Mesenchymal stem cell (in vitro differentiated cells and primary cell): Measurements from ENCODE around the gene TRPC4AP.

Experiments
- DNase-seq: peaks from one replicate; pipeline ENCODE4 v3.0.0-alpha.2; 2013
- H2AFZ ChIP-seq: one replicate; pipeline ENCODE4 v1.6.1; 2013; ENCODE audit warnings: low read depth, mild to moderate bottlenecking, control low read depth, inconsistent platforms, low read length, moderate library complexity
- H2AK5ac ChIP-seq: 2 replicates; pipeline ENCODE4 v1.6.1; 2013; ENCODE audit warnings: low read length, moderate library complexity, mild to moderate bottlenecking, inconsistent platforms; ENCODE audit not compliant: severe bottlenecking
- H2BK120ac ChIP-seq: one replicate; pipeline ENCODE4 v1.6.1; 2013; ENCODE audit warnings: low read depth, mild to moderate bottlenecking, inconsistent platforms, low read length, moderate library complexity
- H2BK12ac ChIP-seq, 2 experiments: one replicate each; pipeline ENCODE4 v1.6.1; 2013; ENCODE audit warnings: inconsistent platforms in 2 of 2, low read length in 2 of 2, mild to moderate bottlenecking in 2 of 2, moderate library complexity in 2 of 2, control low read depth in 1 of 2
- H2BK15ac ChIP-seq: one replicate; pipeline ENCODE4 v1.6.1; 2013; ENCODE audit warnings: mild to moderate bottlenecking, low read depth, inconsistent platforms; ENCODE audit not compliant: poor library complexity, severe bottlenecking
- H2BK5ac ChIP-seq: 2 replicates; pipeline ENCODE4 v1.6.1; 2013; ENCODE audit warnings: low read depth, mild to moderate bottlenecking, low read length, control low read depth, inconsistent platforms; ENCODE audit not compliant: poor library complexity, severe bottlenecking
- H3K14ac ChIP-seq, 2 experiments: one replicate each; pipeline ENCODE4 v1.6.1; 2013; ENCODE audit warnings: inconsistent platforms in 2 of 2, low read length in 2 of 2, control low read depth in 1 of 2, mild to moderate bottlenecking in 1 of 2, moderate library complexity in 1 of 2
- H3K18ac ChIP-seq, 2 experiments: one replicate each; pipeline ENCODE4 v1.6.1; 2013; ENCODE audit warnings: inconsistent platforms in 2 of 2, low read length in 2 of 2, control low read depth in 1 of 2, low read depth in 1 of 2, mild to moderate bottlenecking in 1 of 2
- H3K23ac ChIP-seq, 2 experiments: one replicate each; pipeline ENCODE4 v1.6.1; 2013; ENCODE audit warnings: inconsistent platforms in 2 of 2, low read length in 2 of 2, mild to moderate bottlenecking in 2 of 2, moderate library complexity in 2 of 2, control low read depth in 1 of 2
- H3K27ac ChIP-seq: 2 replicates; pipeline ENCODE4 v1.5.1; 2013; ENCODE audit warnings: mild to moderate bottlenecking, moderate library complexity, low read length, control low read depth, inconsistent platforms; ENCODE audit not compliant: poor library complexity, severe bottlenecking
- H3K27me3 ChIP-seq, 2 experiments: 2 replicates each; pipeline versions ENCODE4 v1.6.1 to v1.7.0; 2013; ENCODE audit warnings: low read length in 2 of 2, mild to moderate bottlenecking in 2 of 2, moderate library complexity in 2 of 2, control low read depth in 1 of 2, inconsistent platforms in 1 of 2; ENCODE audit not compliant: control insufficient read depth in 1 of 2, insufficient read depth in 1 of 2
- H3K36me3 ChIP-seq, 2 experiments: 2 replicates each; pipeline versions ENCODE4 v1.6.1 to v1.7.0; 2013; ENCODE audit warnings: low read length in 2 of 2, control low read depth in 1 of 2, inconsistent platforms in 1 of 2, low read depth in 1 of 2, mild to moderate bottlenecking in 1 of 2; ENCODE audit not compliant: insufficient read depth in 2 of 2, control insufficient read depth in 1 of 2
- H3K4ac ChIP-seq, 2 experiments: one replicate each; pipeline ENCODE4 v1.6.1; 2013; ENCODE audit warnings: inconsistent platforms in 2 of 2, low read length in 2 of 2, mild to moderate bottlenecking in 2 of 2, moderate library complexity in 2 of 2, control low read depth in 1 of 2, low read depth in 1 of 2
- H3K4me1 ChIP-seq: 2 replicates; pipeline ENCODE4 v1.6.1; 2013; ENCODE audit warnings: low read depth, low read length, control low read depth; ENCODE audit not compliant: control insufficient read depth, insufficient read depth
- H3K4me2 ChIP-seq: 2 replicates; pipeline ENCODE4 v1.6.1; 2013; ENCODE audit warnings: low read length, mild to moderate bottlenecking, inconsistent platforms; ENCODE audit not compliant: poor library complexity, severe bottlenecking
- H3K4me3 ChIP-seq, 2 experiments: 2 replicates each; pipeline versions ENCODE4 v1.5.1 to v1.7.0; 2013; ENCODE audit warnings: low read length in 2 of 2, mild to moderate bottlenecking in 2 of 2, control low read depth in 1 of 2, low read depth in 1 of 2; ENCODE audit not compliant: insufficient read depth in 1 of 2
- H3K79me1 ChIP-seq: replicated peaks from 2 replicates; pipeline ENCODE4 v1.6.1; 2013; ENCODE audit warnings: mild to moderate bottlenecking, control low read depth, low read length, inconsistent platforms; ENCODE audit not compliant: poor library complexity, severe bottlenecking
- H3K9ac ChIP-seq: 2 replicates; pipeline ENCODE4 v1.7.0; 2013; ENCODE audit warnings: mild to moderate bottlenecking, low read length, moderate library complexity
- H3K9me3 ChIP-seq: 2 replicates; pipeline ENCODE4 v1.7.0; 2013; ENCODE audit warnings: mild to moderate bottlenecking, low read length; ENCODE audit not compliant: control insufficient read depth
- H4K8ac ChIP-seq: one replicate; pipeline ENCODE4 v1.6.1; 2013; ENCODE audit warnings: inconsistent platforms, mild to moderate bottlenecking, low read length, moderate library complexity
- H4K91ac ChIP-seq: one replicate; pipeline ENCODE4 v1.6.1; 2013; ENCODE audit warnings: mild to moderate bottlenecking, low read length, inconsistent platforms
- WGBS: methylation state at CpG from one replicate; pipeline ENCODE4 v1.1.7; 2013; ENCODE audit warnings: mixed read lengths; 5-methylcytosine and 5-hydroxymethylcytosine counted together

Gene TRPC4AP

GRCh38 chr20:34955231-34956040 lies 137.2 kb downstream of the TRPC4AP start, which contains the start of the genes GSS and MYH7B:
Gene GSS, minus strand, starts transcription at chr20:34955806. Its CDS starts 3,954 bp downstream, at chr20:34951852.
Gene MYH7B, plus strand, starts transcription at chr20:34955868. Its CDS starts 22,138 bp downstream, at chr20:34978006.
- H3K27me3 ChIP-seq = no peaks in the 10 kb centered on the region
- peak within 1 kb of the TSS; percentile 1 to 71 for H3K4ac ChIP-seq
- H3K36me3 ChIP-seq = peaks cover 0 to 17% of the 10 kb centered on the region in 2 experiments
- no peaks in the 10 kb centered on the region for H3K9me3 ChIP-seq
- WGBS = under 1% methylated on average over 62 of the region's 62 CpGs
- H3K27ac ChIP-seq = peak within 1 kb of the TSS; percentile 99
- peak within 1 kb of the TSS; percentile 84 for H4K91ac ChIP-seq
- peaks cover 7% of the 10 kb centered on the region for H3K4me1 ChIP-seq
- H2BK15ac ChIP-seq = peak within 1 kb of the TSS; percentile 39
- peak within 1 kb of the TSS; percentile 93 for H2AK5ac ChIP-seq
- peak within 1 kb of the TSS; percentile 19 for H2BK5ac ChIP-seq
- peak; percentile 96 for DNase-seq
- peak within 1 kb of the TSS in 1 of 2 experiments; percentile 45 for H2BK12ac ChIP-seq
- peak within 1 kb of the TSS; percentile 60 to 86 for H3K4me3 ChIP-seq
- no peak within 1 kb of the TSS for H3K23ac ChIP-seq
- peak within 1 kb of the TSS; percentile 52 for H2BK120ac ChIP-seq
- peak within 1 kb of the TSS; percentile 89 for H4K8ac ChIP-seq
- H3K18ac ChIP-seq = peak within 1 kb of the TSS; percentile 75 to 91
- H3K9ac ChIP-seq = peak within 1 kb of the TSS; percentile 97
- peak within 1 kb of the TSS; percentile 82 for H3K4me2 ChIP-seq
- H2AFZ ChIP-seq = peak within 1 kb of the TSS; percentile 66
- H3K14ac ChIP-seq = peak within 1 kb of the TSS in 1 of 2 experiments; percentile 13
- H3K79me1 ChIP-seq = peaks cover 4% of the 10 kb centered on the region

- peak overlapping the region; percentile 99 for H3K27ac ChIP-seq
Measured at GRCh38 chr20:34954904-34955230, 137.7 kb downstream of the TRPC4AP start.

GRCh38 chr20:34953960-34954359 lies 138.6 kb downstream of the TRPC4AP start:
- Histone ChIP-seq H4K8ac (no peak overlapping the region), H3K9ac (no peak overlapping the region), H3K18ac (no peak overlapping the region), H2BK120ac (no peak overlapping the region), H3K4me1 (peaks cover 11% of the 10 kb centered on the region), H2BK12ac (no peak overlapping the region), H2AK5ac (no peak overlapping the region), H2AFZ (no peak overlapping the region), H3K14ac (no peak overlapping the region), H3K79me1 (peaks cover 4% of the 10 kb centered on the region), H3K36me3 (peaks cover 0 to 32% of the 10 kb centered on the region in 2 experiments), H3K4me3 (no peak overlapping the region), H3K4ac (no peak overlapping the region), H3K27ac (no peak overlapping the region), H3K4me2 (no peak overlapping the region), H2BK5ac (no peak overlapping the region), H3K23ac (no peak overlapping the region), H3K27me3 (no peaks in the 10 kb centered on the region), H4K91ac (no peak overlapping the region), H2BK15ac (no peak overlapping the region), H3K9me3 (no peaks in the 10 kb centered on the region)
- no peak for DNase-seq
- WGBS = 100% methylated on average over 3 of the region's 7 CpGs

More at GRCh38 chr20:34954904-34955230, 137.7 kb downstream of the TRPC4AP start:
- Histone ChIP-seq H2BK12ac (no peak overlapping the region), H2BK15ac (no peak overlapping the region), H3K36me3 (peaks cover 0 to 22% of the 10 kb centered on the region in 2 experiments), H2AFZ (peak overlapping the region; percentile 64), H3K14ac (no peak overlapping the region), H4K8ac (peak overlapping the region; percentile 20), H3K4me3 (peak overlapping the region; percentile 40 to 86), H3K4me2 (peak overlapping the region; percentile 82), H3K18ac (peak overlapping the region; percentile 75 to 91), H2BK5ac (no peak overlapping the region), H2AK5ac (peak overlapping the region; percentile 93), H3K9me3 (no peaks in the 10 kb centered on the region), H3K4ac (peak overlapping the region; percentile 1 to 71), H3K79me1 (peaks cover 4% of the 10 kb centered on the region), H3K4me1 (peaks cover 7% of the 10 kb centered on the region), H3K27me3 (no peaks in the 10 kb centered on the region), H4K91ac (no peak overlapping the region), H3K23ac (no peak overlapping the region), H2BK120ac (no peak overlapping the region), H3K9ac (peak overlapping the region; percentile 97)
- DNase-seq = no peak
- 17% methylated on average over 13 of the region's 13 CpGs for WGBS

- WGBS = 93% methylated on average over 2 of the region's 5 CpGs
- Histone ChIP-seq H3K4ac (no peak overlapping the region), H3K9me3 (no peaks in the 10 kb centered on the region), H2BK12ac (no peak overlapping the region), H3K9ac (no peak overlapping the region), H4K8ac (no peak overlapping the region), H3K4me2 (no peak overlapping the region), H2AK5ac (peak overlapping the region; percentile 98), H3K14ac (no peak overlapping the region), H3K79me1 (peaks cover 4% of the 10 kb centered on the region), H4K91ac (no peak overlapping the region), H3K23ac (no peak overlapping the region), H3K4me3 (no peak overlapping the region), H2AFZ (no peak overlapping the region), H3K36me3 (peaks cover 0 to 34% of the 10 kb centered on the region in 2 experiments), H3K18ac (no peak overlapping the region), H2BK5ac (no peak overlapping the region), H3K27ac (peak overlapping the region; percentile 75), H3K4me1 (peaks cover 12% of the 10 kb centered on the region), H2BK120ac (no peak overlapping the region), H3K27me3 (no peaks in the 10 kb centered on the region), H2BK15ac (no peak overlapping the region)
- DNase-seq = no peak
Measured at GRCh38 chr20:34952671-34953070, 139.9 kb downstream of the TRPC4AP start.
